GM08714 (cell line): ENCODE data around the gene CARHSP1.

Experiments
- H3K4me3 ChIP-seq: fragments of 200-500 bp; sonication (Bioruptor generic); 2 replicates; pipeline ENCODE4 v1.5.1; 2014; ENCODE audit warnings: mild to moderate bottlenecking, low read length, inconsistent platforms
- ZNF274 ChIP-seq: IDR thresholded peaks from 2 replicates; pipeline ENCODE4 v1.6.1; 2012; ENCODE audit warnings: mild to moderate bottlenecking, low read depth, low read length

CARHSP1 gene

DNA sequence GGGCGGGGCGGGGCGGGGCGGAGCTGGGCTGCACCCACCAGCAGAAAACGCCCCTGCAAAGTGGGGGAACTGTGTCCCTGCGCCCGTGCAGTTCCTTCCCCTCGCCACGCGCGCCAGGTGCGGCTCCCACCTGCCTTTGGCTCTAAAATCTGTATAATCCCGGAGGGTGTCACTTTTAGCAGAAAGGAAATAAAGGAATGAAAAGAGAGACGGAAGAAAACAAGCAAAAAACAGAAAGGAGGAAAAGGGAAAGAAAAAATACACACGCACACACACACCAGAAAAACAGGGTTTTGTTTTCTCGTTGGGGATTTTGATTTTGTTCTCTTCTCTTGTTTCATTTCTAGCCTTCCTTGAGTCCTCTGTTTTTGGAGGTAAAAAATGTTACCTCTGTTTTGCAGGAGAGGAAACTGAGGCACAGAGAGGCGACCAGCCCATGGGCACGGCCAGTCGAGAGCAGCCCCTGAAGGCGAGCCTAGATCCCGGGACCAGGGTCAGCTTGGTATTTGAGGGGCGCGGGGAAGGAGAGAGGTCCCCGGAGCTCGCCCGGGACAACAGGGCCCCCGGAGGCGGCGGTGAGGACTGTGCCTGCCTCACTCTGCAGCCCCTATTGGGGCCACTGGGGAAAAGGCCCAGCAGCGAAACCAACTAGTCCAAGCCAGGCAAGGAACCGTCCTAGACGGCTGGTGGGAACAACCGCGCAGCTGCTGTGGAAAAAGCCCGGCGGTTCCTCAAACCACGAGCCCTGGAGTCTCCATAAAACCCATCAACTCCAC is 594 bp upstream of the CARHSP1 start:
- peak overlapping the region; percentile 62; the same call in 1 of the 2 replicates for H3K4me3 ChIP-seq
- TF ChIP-seq ZNF274, result no peak

DNA sequence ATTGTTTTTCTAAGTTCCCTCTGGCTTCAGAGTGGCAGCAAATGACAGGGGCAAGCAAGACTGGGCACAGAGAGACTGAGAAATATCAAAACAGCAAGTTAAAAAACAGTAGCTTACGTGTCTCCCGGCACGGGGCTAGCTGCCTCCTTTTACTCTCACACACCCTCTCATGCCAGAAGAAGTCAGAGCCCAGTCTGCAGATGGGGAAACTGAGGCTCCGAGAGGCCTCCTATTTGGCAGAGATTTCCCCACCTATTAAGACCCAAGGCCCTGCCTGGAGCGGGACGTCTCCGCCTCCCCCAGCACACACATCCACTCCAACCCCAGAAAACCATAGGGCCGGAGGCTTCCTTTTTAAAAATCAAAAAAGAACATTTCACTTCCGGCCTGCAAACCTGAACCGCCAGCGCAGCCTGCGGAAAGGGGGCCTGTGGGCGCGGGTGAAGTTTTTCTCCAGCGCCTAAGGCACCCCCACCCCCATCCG is 832 bp downstream of the CARHSP1 start:
- no peak for TF ChIP-seq ZNF274

DNA sequence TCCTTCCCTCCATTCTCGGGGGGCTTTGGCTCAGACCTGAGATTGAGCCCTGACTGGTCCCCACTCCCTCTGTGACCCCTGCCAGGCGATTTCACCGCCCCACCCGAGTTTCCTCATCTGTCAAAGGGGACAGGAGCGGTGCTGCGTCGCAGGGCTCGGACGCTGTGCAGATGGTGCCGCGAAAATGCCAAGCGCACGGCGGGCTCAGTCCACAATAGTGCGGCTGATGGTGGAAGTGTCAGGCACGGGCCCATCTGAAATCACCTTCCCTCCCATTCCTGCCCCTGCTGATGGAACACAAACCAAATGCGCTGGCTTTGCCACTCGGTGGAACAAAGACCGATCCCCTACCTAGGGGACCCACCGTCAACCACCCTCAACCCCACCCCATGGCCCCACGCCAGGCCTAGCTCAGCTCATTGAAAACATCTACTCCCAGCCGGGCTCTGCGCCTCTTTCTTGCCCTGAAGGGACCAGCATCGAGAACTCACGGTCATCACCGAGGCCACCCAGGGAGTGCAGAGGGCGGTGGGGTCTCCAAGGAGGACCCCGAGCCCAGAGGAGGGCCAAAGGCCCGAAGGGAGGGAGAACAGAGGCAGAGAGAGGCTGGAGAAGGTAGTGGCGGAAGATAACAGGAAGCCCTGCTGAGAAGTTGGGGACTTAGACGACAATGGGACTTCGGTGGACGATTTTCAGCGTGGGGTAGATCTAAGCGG is 1.4 kb downstream of the CARHSP1 start:
- TF ChIP-seq ZNF274, result no peak
- H3K4me3 ChIP-seq, result peak overlapping the region; percentile 87

More for the DNA sequence above, 832 bp downstream of the CARHSP1 start:
- peak overlapping the region; percentile 87 for H3K4me3 ChIP-seq

DNA sequence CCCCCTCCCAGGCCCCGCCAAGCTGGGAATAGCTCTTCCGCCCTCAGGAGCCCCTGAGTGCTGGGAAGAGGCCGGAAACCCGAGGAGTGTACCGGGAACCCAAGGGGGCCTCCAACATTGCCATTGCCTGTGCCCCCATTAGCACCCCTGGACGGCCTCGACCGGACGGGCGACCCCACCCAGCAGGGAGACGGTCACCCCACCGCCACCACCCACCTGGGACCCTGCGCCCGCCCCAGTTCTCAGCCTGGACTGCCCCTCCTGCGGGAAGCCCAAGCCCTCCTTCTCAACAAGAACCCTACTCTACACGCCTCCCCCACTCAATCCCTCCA is 2.0 kb downstream of the CARHSP1 start:
- peak overlapping the region; percentile 87; the same call in 1 of the 2 replicates for H3K4me3 ChIP-seq
- TF ChIP-seq ZNF274, result no peak

DNA sequence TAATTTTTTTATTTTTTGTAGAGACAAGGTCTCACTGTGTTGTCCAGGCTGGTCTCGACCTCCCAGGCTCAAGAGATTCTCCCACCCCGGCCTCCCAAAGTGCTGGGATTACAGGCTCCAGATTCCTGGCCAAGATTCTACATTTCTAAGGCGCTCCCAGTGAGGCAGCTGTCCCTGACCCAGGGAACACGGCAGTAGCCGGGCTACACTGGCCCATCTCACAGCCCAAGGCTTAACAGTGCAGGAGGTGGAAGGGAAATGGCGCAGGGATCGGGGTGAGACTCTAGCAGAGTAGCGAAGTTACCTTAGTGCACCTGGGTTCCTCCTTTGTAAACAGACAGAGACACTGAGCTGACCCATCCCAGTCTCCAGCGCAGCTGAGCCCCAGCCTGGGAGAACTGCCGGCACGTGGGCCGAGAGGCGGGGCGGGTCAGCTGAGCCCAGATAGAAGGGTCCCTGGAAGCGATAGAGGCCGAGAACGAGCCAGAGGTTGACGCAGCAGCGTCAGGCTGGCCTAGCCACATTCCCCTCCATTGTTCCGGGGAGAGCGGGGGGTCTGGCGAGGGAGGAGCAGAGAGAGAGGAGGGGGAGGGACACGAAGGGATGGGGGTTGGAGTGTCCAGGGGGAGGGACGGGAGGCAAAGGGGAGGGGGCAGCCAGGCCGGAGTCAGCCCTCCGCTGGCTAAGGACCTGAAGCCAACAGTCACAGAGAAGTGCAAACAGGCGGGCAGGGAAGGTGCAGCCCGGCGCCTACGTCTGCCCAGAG is 2.5 kb downstream of the CARHSP1 start:
- H3K4me3 ChIP-seq, result peak overlapping the region; percentile 87; the same call in 1 of the 2 replicates
- no peak for TF ChIP-seq ZNF274

DNA sequence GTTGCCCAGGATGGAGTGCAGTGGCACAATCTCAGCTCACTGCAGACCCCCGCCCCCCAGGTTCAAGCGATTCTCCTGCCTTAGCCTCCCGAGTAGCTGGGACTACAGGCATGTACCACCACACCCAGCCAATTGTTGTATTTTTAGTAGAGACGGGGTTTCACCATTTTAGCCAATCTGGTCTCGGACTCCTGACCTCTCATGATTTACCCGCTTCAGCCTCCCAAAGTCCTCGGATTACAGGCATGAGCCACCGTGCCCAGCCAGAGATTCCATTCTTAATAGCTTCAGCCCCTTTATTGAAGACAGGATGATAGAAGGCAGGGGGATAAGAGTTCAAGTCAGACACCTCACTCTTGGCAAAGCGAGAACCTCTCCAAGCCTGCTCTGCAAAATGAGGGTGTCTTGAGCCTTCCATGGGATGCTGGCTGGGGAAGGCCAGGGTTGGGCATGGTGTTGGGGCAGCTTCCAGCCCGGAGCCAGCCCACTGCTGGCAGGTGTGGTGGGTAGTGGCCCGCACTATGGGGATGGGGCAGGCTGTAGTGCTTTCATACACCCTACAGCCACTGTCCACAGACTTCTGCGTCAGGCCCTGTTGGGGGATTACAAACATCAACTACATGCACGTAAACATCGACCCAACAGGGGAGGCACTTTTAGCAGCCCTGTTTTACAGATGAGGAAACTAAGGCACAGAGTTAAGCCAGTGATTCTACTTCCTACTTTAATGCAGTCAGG is 3.5 kb downstream of the CARHSP1 start:
- no peak overlapping the region for H3K4me3 ChIP-seq
- no peak for TF ChIP-seq ZNF274

DNA sequence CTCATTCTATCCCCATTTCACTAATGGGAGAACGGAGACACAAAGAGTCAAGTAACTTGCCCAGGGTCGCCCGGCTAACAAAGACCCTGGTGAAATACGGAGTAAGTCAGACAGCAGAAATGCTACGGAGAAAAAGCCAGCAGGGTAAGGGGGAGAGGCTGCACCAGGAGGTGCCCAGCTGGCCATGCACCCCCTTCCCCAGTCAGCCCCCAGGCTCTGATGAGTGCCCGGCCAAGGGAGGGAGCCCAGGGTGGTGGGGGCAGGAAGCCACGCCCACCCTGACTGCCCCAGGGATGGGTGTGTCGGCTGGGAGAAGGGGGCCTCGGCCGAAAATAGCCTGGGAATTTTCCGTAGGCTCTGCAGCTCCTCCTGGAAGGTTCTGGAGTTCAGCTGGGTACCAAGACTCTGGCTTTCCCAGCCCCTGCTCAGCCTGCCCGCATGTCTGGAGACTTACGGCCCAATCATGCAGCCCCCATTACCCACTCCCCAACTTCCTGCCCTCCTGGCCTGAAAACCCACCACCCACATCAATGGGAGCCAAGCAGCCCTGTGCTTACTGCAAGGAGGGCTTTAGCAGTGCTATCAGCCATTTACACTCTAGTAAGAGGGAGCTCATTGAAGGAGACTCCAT is 4.2 kb downstream of the CARHSP1 start:
- no peak overlapping the region for H3K4me3 ChIP-seq
- no peak for TF ChIP-seq ZNF274

DNA sequence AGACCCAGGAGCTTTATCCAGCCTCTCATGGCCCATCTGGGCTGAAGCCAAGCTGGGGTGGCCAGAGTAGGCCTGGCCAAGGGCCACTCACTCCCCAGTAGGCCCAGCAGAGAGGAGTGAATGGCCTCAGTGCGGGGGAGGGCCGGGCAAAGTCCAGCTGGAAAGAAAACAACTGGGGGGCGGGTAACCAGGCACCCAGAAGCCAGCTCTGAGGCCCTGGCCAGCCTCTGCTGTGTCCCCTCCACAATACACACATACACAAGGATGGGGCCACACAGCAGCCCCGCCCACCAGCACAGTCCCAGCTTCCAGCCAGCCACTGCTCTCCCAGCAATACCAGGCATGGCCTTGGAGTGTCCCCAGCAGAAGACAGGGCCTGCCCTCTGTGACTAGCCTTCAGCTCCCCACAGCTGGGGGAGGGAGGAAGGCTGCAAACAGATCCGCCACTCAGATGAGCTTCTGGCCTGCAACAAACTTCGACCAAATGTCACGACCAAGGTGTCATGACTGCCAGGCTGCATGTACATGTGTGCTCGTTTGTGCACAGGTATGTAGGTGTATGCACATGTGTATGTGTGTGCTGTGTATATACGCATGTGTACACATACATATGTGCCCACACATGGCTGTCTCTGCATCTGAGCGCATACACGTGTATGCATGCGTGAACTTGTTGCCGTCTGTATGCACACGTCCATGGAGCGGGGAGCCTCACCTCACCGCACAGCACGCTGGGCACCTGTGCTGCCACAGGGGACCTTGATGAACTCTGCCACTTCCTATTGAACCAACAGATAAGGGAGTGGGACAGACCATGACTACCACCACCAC is 5.0 kb downstream of the CARHSP1 start:
- no peak for TF ChIP-seq ZNF274
- H3K4me3 ChIP-seq, result no peak overlapping the region

DNA sequence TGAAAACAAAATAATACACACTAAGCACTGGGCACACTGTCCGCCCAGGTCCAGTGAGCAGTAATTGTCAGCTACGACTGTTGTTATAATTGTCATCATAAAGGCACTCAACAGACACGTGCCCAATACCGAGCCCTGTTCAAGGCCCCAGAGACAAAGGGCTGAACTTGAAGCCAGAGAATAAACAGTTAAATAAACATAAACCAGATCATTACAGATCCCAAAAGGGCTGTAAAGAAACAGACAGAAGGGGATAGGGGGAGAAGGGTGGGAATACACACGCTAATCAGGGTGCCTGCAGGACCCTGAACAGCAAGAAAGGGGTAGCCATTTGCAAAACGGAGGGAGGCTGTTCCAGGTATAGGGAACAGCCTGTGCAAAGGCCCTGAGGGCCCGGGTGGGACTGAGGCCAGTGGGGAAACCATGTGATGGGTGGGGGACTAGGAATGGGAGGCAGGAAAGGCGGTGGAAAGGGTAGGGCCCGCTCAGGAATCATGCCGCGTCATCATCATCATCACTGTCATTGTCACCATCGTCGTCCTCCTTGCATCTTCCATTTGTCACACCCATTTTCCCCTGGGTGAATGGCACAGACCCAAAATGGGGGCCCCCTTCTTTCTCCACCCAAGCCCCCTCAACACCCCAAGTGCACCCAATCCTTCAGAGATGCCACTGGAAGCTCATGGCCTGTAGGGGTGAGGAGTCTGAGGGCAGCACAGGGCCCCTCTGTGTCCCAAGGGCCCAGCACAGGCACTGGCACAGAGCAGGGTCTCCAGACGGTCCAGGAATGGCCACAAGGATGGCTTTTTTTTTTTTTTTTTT is 6.3 kb downstream of the CARHSP1 start:
- no peak overlapping the region for H3K4me3 ChIP-seq
- TF ChIP-seq ZNF274, result no peak

DNA sequence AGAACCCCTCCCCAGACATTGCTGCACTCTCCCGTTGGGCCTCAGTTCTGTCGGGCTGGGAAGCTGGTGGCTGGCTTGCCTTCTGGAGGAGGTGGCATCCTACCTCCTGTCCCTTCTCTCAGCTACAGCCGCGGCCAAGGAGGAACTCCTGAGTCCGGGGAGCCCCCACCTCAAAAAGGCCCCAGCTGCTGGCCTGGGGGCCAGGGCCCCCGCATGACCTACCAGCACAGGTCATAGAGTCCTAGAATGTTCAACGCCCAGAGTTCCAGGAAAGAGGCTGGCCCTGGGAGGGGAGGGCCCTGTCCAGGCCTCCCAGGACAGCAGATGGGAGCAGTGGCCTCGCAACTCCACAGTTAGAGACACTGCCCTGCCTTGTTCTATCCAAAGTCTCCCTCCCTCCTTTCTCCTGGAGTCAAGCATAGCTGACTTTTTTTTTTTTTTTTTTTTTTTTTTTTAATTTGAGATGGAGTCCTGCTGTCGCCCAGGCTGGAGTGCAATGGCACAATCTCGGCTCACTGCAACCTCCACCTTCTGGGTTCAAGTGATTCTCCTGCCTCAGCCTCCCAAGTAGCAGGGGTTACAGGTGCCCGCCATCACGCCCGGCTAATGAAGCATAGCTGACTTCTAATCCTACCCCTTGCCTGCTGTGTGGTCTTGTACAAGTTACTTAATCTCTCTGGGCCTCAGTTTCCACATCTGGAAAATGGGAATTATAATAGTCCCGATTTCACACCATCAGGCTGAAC is 7.1 kb downstream of the CARHSP1 start:
- TF ChIP-seq ZNF274, result no peak
- H3K4me3 ChIP-seq, result no peak overlapping the region

DNA sequence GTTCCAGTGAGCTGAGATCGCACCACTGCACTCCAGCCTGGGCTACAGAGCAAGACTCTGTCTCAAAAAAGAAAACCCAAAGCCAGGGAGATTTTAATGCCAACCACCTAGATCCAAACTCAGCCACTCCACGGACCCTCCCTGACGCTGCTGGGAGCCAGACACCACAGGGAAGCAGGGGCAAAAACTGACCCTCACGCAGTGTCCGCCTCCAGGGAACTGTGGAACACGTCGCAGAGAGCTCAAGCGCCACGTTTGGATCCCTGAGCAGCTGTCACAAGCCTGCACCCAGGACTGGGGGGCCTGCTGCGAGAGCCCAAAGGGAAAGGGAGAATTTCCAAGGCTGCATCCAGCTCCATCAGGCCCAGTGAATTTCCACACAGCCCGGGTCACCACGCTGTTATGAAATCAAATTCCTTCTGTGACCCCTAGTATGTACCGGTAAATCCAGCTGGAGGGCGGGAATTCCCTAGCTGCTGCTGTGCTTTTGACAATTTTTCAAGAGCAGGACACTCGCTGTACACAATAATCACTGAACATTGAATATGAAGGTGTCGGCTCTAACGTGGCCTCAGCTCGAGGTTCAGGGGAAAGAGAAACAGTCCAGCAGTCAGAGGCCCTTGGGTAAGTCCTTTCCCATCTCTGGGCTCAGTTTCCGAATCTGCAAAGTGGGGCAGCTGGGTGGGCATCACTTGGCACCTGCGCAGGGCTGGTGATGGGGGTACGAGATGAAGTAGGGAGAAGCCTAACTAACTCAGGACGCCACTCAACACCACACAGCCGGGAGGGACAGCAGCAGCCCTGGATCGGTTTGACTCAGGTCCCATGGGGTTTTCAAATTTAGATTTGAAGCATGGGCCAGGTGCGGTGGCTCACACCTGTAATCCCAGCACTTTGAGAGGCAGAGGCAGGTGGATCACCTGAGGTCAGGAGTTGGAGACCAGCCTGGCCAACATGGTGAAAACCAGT is 8.6 kb downstream of the CARHSP1 start:
- H3K4me3 ChIP-seq, result no peak overlapping the region
- no peak for TF ChIP-seq ZNF274
